K562 (cell line): Measurements from ENCODE around the gene CARMIL1. TPM values are rescaled to one million over a fixed set of nuclear protein-coding genes. Genes with fewer than 3 reads are reported as not detected.

Source experiments
- ARID2 ChIP-seq: fragments of 450-650 bp; IDR thresholded peaks from 2 replicates; pipeline ENCODE4 v1.6.1; 2017; ENCODE audit warnings: antibody characterized with exemption, mild to moderate bottlenecking
- CCAR2 ChIP-seq: fragments of 200-400 bp; formaldehyde crosslinking; IDR thresholded peaks from 2 replicates; pipeline ENCODE4 v1.6.1; 2017; ENCODE audit warnings: mild to moderate bottlenecking, low read depth, low read length
- CREM ChIP-seq: IDR thresholded peaks from 2 replicates; pipeline ENCODE4 v1.6.1; 2014; ENCODE audit warnings: antibody characterized with exemption, low read depth
- ESRRB ChIP-seq: fragments of 250-450 bp; sonication (Bioruptor Pico); IDR thresholded peaks from 2 replicates; pipeline ENCODE4 v1.5.0; 2020; ENCODE audit warnings: mild to moderate bottlenecking, moderate library complexity, borderline replicate concordance
- HDAC1 ChIP-seq, 2 experiments: fragments of 450-650 bp; IDR thresholded peaks; 2 replicates each; pipeline ENCODE4 v1.6.1; 2016 to 2017; ENCODE audit warnings: inconsistent platforms in 1 of 2, mild to moderate bottlenecking in 1 of 2, moderate library complexity in 1 of 2
- HMGN3 ChIP-seq: IDR thresholded peaks from 2 replicates; pipeline ENCODE4 v1.6.1; 2011; ENCODE audit warnings: borderline replicate concordance, low read depth, mild to moderate bottlenecking, mixed read lengths, low read length; ENCODE audit not compliant: insufficient read length; ENCODE audit errors: extremely low read depth
- KDM1A ChIP-seq, 2 experiments: fragments of 450-650 bp; IDR thresholded peaks; 2 replicates each; pipeline ENCODE4 v1.6.1; 2016; ENCODE audit warnings: mild to moderate bottlenecking in 2 of 2
- NR4A1 ChIP-seq, 2 experiments: fragments of 250-450 bp in 1 of 2; fragments of 450-650 bp in 1 of 2; sonication (Bioruptor Pico) in 1 of 2; IDR thresholded peaks; 2 replicates each; pipeline versions ENCODE4 v1.4.0 to v1.6.1; 2016 to 2020; ENCODE audit warnings: mild to moderate bottlenecking in 2 of 2, missing compliant biosample characterization in 1 of 2, missing genetic modification characterization in 1 of 2, moderate library complexity in 1 of 2
- PCBP2 ChIP-seq: fragments of 200-400 bp; formaldehyde crosslinking; IDR thresholded peaks from 2 replicates; pipeline ENCODE4 v1.6.1; 2018; ENCODE audit warnings: low read length, low read depth, mild to moderate bottlenecking, moderate library complexity; ENCODE audit not compliant: poor library complexity, severe bottlenecking
- PML ChIP-seq: IDR thresholded peaks from 2 replicates; pipeline ENCODE4 v1.6.1; 2012; ENCODE audit warnings: low read length, inconsistent platforms
- PRPF4 ChIP-seq: fragments of 200-400 bp; formaldehyde crosslinking; IDR thresholded peaks from one replicate; pipeline ENCODE4 v1.6.1; 2017; ENCODE audit warnings: low read length, low read depth, mild to moderate bottlenecking; ENCODE audit not compliant: insufficient read depth, poor library complexity, severe bottlenecking
- RFX1 ChIP-seq: fragments of 450-650 bp; IDR thresholded peaks from 2 replicates; pipeline ENCODE4 v1.6.1; 2016; ENCODE audit warnings: mild to moderate bottlenecking, moderate library complexity
- RNF2 ChIP-seq: sonication (generic); IDR thresholded peaks from 2 replicates; pipeline ENCODE4 v1.6.1; 2016
- TAF15 ChIP-seq: fragments of 200-400 bp; formaldehyde crosslinking; IDR thresholded peaks from 2 replicates; pipeline ENCODE4 v1.6.1; 2017; ENCODE audit warnings: mild to moderate bottlenecking, low read depth, low read length, moderate library complexity
- ZNF274 ChIP-seq: IDR thresholded peaks from 2 replicates; pipeline ENCODE4 v1.6.1; 2011; ENCODE audit warnings: low read depth, mild to moderate bottlenecking, low read length, moderate library complexity, borderline replicate concordance
- polyA plus RNA-seq, 8 experiments: library from polyadenylated mRNA; depleted of rRNA in 4 of 8; stranded (reverse) in 5 of 8; unstranded in 3 of 8; fragments of >200 nt; fragmentation: Nextera tagmentation in 2 of 8; fragmentation: Illumina TruSeq in 1 of 8; extraction: Ambion mirVana in 2 of 8; extraction: Trizol in 1 of 8; gene quantifications; 2 replicates each; pipeline versions ENCODE4 v1.2.1 to v1.2.3, GENCODE V29; 2011 to 2014; ENCODE audit warnings: inconsistent platforms in 1 of 8, missing spikeins in 1 of 8
- total RNA-seq, 7 experiments: library from RNA; depleted of rRNA in 6 of 7; stranded (reverse); fragments of >200 nt in 6 of 7; fragmentation: Illumina TruSeq in 2 of 7; extraction: Trizol in 2 of 7; gene quantifications; 2 replicates each; pipeline versions ENCODE4 v1.2.1 to v1.2.3, GENCODE V29; 2011 to 2021; ENCODE audit warnings: low replicate concordance in 1 of 7
- TF ChIP-seq, protein P1 (sequence below): fragments of 250-450 bp; sonication (Bioruptor Pico); IDR thresholded peaks from 2 replicates; pipeline ENCODE4 v1.4.0; 2020; ENCODE audit warnings: mild to moderate bottlenecking, moderate library complexity
- TF ChIP-seq, protein P2 (sequence below): IDR thresholded peaks from 3 replicates; pipeline ENCODE4 v1.6.1; 2011; ENCODE audit warnings: borderline replicate concordance, mild to moderate bottlenecking, moderate library complexity; ENCODE audit not compliant: insufficient read length; ENCODE audit errors: extremely low read depth
- TF ChIP-seq, protein P3 (sequence below), 2 experiments: fragments of 250-450 bp in 1 of 2; fragments of 450-650 bp in 1 of 2; sonication (Bioruptor Pico) in 1 of 2; IDR thresholded peaks; 2 replicates each; pipeline versions ENCODE4 v1.6.1 to v1.8.0; 2016 to 2021; ENCODE audit warnings: mild to moderate bottlenecking in 2 of 2, moderate library complexity in 2 of 2, missing compliant biosample characterization in 1 of 2, missing genetic modification characterization in 1 of 2

CARMIL1 gene
- total and polyA plus RNA-seq, 9 of the 15 experiments (the other 6 are each of a cell fraction or from before 2014, with no cell fraction given) = 0.04 to 0.32 (median 0.10) TPM; not detected in 1

DNA sequence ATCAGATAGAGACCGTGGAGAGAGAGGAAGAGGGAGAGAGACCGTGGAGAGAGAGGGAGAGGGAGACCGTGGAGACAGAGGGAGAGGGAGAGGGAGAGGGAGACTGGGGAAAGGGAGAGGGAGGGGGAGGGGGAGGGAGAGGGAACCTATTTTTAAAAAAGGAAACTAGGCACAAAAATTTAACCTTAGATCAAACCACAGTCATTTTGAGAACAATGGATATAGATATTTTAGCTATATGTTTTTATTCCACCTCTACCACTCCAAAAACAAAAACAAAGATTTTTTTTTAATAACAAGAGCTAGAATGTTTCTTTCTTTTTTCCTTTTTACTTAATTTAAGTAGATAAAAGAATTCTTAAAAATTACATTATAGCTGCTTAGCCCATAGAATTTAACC is 307.8 kb downstream of the CARMIL1 start (continued):
- TF ChIP-seq KDM1A (IDR thresholded peaks at IDR 0.05) = peak in 1 of 2 experiments; percentile 48; a peak in 1 of 4 replicates
- TF ChIP-seq PRPF4 = no peak
- TF ChIP-seq TAF15 = no peak
- peak; percentile 76 for TF ChIP-seq PCBP2
- TF ChIP-seq, protein P1, sequence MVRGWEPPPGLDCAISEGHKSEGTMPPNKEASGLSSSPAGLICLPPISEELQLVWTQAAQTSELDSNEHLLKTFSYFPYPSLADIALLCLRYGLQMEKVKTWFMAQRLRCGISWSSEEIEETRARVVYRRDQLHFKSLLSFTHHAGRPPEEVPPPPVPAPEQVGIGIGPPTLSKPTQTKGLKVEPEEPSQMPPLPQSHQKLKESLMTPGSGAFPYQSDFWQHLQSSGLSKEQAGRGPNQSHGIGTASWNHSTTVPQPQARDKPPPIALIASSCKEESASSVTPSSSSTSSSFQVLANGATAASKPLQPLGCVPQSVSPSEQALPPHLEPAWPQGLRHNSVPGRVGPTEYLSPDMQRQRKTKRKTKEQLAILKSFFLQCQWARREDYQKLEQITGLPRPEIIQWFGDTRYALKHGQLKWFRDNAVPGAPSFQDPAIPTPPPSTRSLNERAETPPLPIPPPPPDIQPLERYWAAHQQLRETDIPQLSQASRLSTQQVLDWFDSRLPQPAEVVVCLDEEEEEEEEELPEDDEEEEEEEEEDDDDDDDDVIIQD (CRISPR knock-in tag) = no peak
- no peak for TF ChIP-seq ZNF274
- TF ChIP-seq HMGN3 = no peak
- TF ChIP-seq, protein P2, sequence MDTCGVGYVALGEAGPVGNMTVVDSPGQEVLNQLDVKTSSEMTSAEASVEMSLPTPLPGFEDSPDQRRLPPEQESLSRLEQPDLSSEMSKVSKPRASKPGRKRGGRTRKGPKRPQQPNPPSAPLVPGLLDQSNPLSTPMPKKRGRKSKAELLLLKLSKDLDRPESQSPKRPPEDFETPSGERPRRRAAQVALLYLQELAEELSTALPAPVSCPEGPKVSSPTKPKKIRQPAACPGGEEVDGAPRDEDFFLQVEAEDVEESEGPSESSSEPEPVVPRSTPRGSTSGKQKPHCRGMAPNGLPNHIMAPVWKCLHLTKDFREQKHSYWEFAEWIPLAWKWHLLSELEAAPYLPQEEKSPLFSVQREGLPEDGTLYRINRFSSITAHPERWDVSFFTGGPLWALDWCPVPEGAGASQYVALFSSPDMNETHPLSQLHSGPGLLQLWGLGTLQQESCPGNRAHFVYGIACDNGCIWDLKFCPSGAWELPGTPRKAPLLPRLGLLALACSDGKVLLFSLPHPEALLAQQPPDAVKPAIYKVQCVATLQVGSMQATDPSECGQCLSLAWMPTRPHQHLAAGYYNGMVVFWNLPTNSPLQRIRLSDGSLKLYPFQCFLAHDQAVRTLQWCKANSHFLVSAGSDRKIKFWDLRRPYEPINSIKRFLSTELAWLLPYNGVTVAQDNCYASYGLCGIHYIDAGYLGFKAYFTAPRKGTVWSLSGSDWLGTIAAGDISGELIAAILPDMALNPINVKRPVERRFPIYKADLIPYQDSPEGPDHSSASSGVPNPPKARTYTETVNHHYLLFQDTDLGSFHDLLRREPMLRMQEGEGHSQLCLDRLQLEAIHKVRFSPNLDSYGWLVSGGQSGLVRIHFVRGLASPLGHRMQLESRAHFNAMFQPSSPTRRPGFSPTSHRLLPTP = no peak
- TF ChIP-seq ARID2 = no peak
- no peak for TF ChIP-seq PML
- TF ChIP-seq ESRRB (CRISPR knock-in tag) = no peak
- TF ChIP-seq, protein P3, sequence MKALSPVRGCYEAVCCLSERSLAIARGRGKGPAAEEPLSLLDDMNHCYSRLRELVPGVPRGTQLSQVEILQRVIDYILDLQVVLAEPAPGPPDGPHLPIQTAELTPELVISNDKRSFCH (CRISPR knock-in tag; IDR thresholded peaks at IDR 0.05) = no peak
- TF ChIP-seq, protein P3 (tag; IDR thresholded peaks at IDR 0.05) = no peak
- TF ChIP-seq NR4A1 (CRISPR knock-in tag; IDR thresholded peaks at IDR 0.05) = no peak
- no peak for TF ChIP-seq NR4A1 (tag; IDR thresholded peaks at IDR 0.05)
- no peak for TF ChIP-seq HDAC1 (IDR thresholded peaks at IDR 0.05)
- TF ChIP-seq CCAR2 = no peak
- no peak for TF ChIP-seq RNF2
- TF ChIP-seq CREM = no peak
- TF ChIP-seq RFX1 = no peak
- TF ChIP-seq, all 486 proteins: peak for 4
